ENCODE measurements around the gene GCSAML. TPM values are rescaled to one million over a fixed set of nuclear protein-coding genes. Genes with fewer than 3 reads are reported as not detected.

Gene GCSAML
- total and polyA plus RNA-seq, 2 of the 4 experiments (the other 2 are of a cell fraction): not detected

DNA sequence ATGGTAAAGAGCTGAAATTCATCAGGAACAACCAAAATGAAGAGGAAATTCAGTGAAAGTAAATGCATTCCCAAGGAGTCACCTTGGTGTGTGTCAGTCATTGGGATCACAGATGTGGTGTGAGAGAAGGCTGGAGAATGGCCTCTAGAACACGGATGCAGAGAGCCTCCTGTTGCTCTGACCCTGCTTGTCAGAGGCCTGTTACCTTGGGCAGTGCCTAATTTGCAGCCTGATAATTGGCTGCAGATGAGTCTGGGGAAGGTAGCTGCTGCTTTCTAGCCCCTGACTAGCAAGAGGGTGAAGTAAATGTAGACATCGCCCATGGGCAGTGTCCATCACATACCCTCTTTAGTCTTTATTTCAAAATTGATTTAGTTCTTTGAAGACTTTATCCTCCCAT, 3.3 kb downstream of the GCSAML start:
- Histone ChIP-seq H4K5ac (ENCODE audit: low read depth, low read length) (no peak overlapping the region), H3K4ac (ENCODE audit: low read depth, low read length) (no peak overlapping the region), H3K79me1 (ENCODE audit: low read depth in 1 of 2, low read length in 2 of 2) (no peaks in the 10 kb centered on the region), H3K9me3 (ENCODE audit: control insufficient read depth, insufficient read depth, low read length) (peaks cover 7% of the 10 kb centered on the region), H2BK5ac (ENCODE audit: low read depth, low read length, poor library complexity, severe bottlenecking) (no peak overlapping the region), H3K9me1 (ENCODE audit: insufficient read depth, low read length) (no peaks in the 10 kb centered on the region), H4K91ac (ENCODE audit: insufficient read depth, low read depth, low read length) (no peak overlapping the region), H2AK5ac (ENCODE audit: low read depth, low read length) (no peak overlapping the region), H3K9ac (ENCODE audit: low read depth, low read length) (no peak overlapping the region), H3K36me3 (ENCODE audit: control insufficient read depth, insufficient read depth, low read length) (no peaks in the 10 kb centered on the region), H3K27ac (ENCODE audit: insufficient read depth, low read length) (no peak overlapping the region), H2BK120ac (ENCODE audit: low read depth, low read length) (no peak overlapping the region), H3K18ac (ENCODE audit: low read depth, low read length) (no peak overlapping the region), H4K8ac (ENCODE audit: low read depth in 2 of 2, low read length in 2 of 2) (no peak overlapping the region), H4K20me1 (ENCODE audit: insufficient read depth, low read length) (no peaks in the 10 kb centered on the region), H3K4me3 (ENCODE audit: insufficient read depth, low read depth, low read length) (no peak overlapping the region), H3K56ac (ENCODE audit: extremely low read depth, insufficient read depth, low read length) (no peak overlapping the region), H2AK9ac (replicated peaks; ENCODE audit: low read depth, low read length, poor library complexity) (no peak overlapping the region), H2BK15ac (ENCODE audit: low read depth, low read length) (no peak overlapping the region), H2BK20ac (ENCODE audit: low read depth, low read length) (no peak overlapping the region), H3K14ac (replicated peaks; ENCODE audit: low read depth, low read length) (no peak overlapping the region), H3K23ac (ENCODE audit: low read depth, low read length) (no peak overlapping the region), H2AFZ (replicated peaks; ENCODE audit: low read length, poor library complexity) (no peak overlapping the region), H3K27me3 (ENCODE audit: control insufficient read depth, insufficient read depth, low read length) (no peaks in the 10 kb centered on the region), H3K4me1 (ENCODE audit: control insufficient read depth, insufficient read depth, low read length) (no peaks in the 10 kb centered on the region), H3K4me2 (ENCODE audit: low read depth, low read length) (no peak overlapping the region)
- intact Hi-C loops (cut with micrococcal nuclease): no loop called here
- CTCF ChIA-PET: no interaction called here
- WGBS, 2 experiments (ENCODE audit: extremely low coverage in 2 of 2, insufficient read length in 1 of 2): 33% methylated on average over 1 of the region's 2 CpGs; no CpG with 5 or more reads in 1 of the 2 experiments
- in situ Hi-C loops (cut with MboI; ENCODE audit: low sequenced_read_pairs): no loop called here
- TF ChIP-seq MXI1 (IDR thresholded peaks at IDR 0.05; ENCODE audit: borderline replicate concordance, low read depth, low read length) (no peak), MAZ (IDR thresholded peaks at IDR 0.05; ENCODE audit: borderline replicate concordance, low read depth, low read length) (no peak), SMC3 (IDR thresholded peaks at IDR 0.05; ENCODE audit: low read depth, low read length) (no peak), RCOR1 (IDR thresholded peaks at IDR 0.05; ENCODE audit: insufficient replicate concordance, low read length) (no peak), CEBPB (IDR thresholded peaks at IDR 0.05; ENCODE audit: low read depth, low read length) (no peak), RAD21 (IDR thresholded peaks at IDR 0.05; ENCODE audit: low read length) (no peak), BHLHE40 (IDR thresholded peaks at IDR 0.05; ENCODE audit: low read depth, low read length) (no peak), MAFK (IDR thresholded peaks at IDR 0.05; ENCODE audit: low read depth, low read length) (no peak)
- TF ChIP-seq, protein P1, sequence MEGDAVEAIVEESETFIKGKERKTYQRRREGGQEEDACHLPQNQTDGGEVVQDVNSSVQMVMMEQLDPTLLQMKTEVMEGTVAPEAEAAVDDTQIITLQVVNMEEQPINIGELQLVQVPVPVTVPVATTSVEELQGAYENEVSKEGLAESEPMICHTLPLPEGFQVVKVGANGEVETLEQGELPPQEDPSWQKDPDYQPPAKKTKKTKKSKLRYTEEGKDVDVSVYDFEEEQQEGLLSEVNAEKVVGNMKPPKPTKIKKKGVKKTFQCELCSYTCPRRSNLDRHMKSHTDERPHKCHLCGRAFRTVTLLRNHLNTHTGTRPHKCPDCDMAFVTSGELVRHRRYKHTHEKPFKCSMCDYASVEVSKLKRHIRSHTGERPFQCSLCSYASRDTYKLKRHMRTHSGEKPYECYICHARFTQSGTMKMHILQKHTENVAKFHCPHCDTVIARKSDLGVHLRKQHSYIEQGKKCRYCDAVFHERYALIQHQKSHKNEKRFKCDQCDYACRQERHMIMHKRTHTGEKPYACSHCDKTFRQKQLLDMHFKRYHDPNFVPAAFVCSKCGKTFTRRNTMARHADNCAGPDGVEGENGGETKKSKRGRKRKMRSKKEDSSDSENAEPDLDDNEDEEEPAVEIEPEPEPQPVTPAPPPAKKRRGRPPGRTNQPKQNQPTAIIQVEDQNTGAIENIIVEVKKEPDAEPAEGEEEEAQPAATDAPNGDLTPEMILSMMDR (conservative IDR thresholded peaks at IDR 0.05; ENCODE audit: low read depth, low read length): no peak
- TF ChIP-seq, protein P2, sequence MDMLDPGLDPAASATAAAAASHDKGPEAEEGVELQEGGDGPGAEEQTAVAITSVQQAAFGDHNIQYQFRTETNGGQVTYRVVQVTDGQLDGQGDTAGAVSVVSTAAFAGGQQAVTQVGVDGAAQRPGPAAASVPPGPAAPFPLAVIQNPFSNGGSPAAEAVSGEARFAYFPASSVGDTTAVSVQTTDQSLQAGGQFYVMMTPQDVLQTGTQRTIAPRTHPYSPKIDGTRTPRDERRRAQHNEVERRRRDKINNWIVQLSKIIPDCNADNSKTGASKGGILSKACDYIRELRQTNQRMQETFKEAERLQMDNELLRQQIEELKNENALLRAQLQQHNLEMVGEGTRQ (IDR thresholded peaks at IDR 0.05; ENCODE audit: low read depth, low read length): no peak
- dilution Hi-C loops (cut with HindIII; ENCODE audit: low sequenced_read_pairs, unreplicated experiment): no loop called here
- no peak for ATAC-seq (ENCODE audit: low read depth)
- BruUV-seq (replicated peaks): no TSS peak
- DNase-seq: no peak
- POLR2A ChIA-PET (ENCODE audit: unreplicated experiment): no interaction called here
